A673 (cell line): Measurements from ENCODE around the gene CAPZB. TPM values are rescaled to one million over a fixed set of nuclear protein-coding genes. Genes with fewer than 3 reads are reported as not detected.

ENCODE experiments used
- BruUV-seq: library from RNA; stranded (reverse); fragments of 400-500 nt; replicated peaks from 2 replicates; lab custom pipeline; 2021; lab: Mats Ljungman, UMichigan
- CTCF ChIA-PET: fragments of 300-600 bp; sonication (Branson Sonifier 250); formaldehyde crosslinking; loops from one replicate; lab custom pipeline; 2022; ENCODE audit warnings: antibody characterized with exemption; lab: Charles Lee
- POLR2A ChIA-PET: fragments of 300-600 bp; sonication (Branson Sonifier 250); formaldehyde crosslinking; loops from one replicate; lab custom pipeline; 2022; ENCODE audit warnings: antibody characterized with exemption; ENCODE audit not compliant: low non-redundant PET; lab: Charles Lee
- DNase-seq: peaks from one replicate; pipeline ENCODE4 v3.0.0-alpha.2; 2015; ENCODE audit warnings: low spot score
- H3K27ac ChIP-seq: fragments of 200-600 bp; sonication (generic); 2 replicates; pipeline ENCODE4 v1.5.1; 2016; ENCODE audit warnings: mixed run types, low read depth, mild to moderate bottlenecking, mixed read lengths, antibody characterized with exemption, low read length; ENCODE audit not compliant: poor library complexity, severe bottlenecking
- H3K27me3 ChIP-seq: fragments of 200-600 bp; sonication (generic); replicated peaks from 2 replicates; pipeline ENCODE4 v1.6.1; 2017; ENCODE audit warnings: mixed run types, low read depth, mild to moderate bottlenecking, mixed read lengths, antibody characterized with exemption, low read length; ENCODE audit not compliant: insufficient read depth, poor library complexity
- H3K36me3 ChIP-seq: fragments of 200-600 bp; sonication (generic); 2 replicates; pipeline ENCODE4 v1.6.1; 2016; ENCODE audit warnings: mixed run types, mild to moderate bottlenecking, mixed read lengths, antibody characterized with exemption, low read length; ENCODE audit not compliant: insufficient read depth, poor library complexity, severe bottlenecking
- H3K4me1 ChIP-seq: fragments of 200-600 bp; sonication (generic); 2 replicates; pipeline ENCODE4 v1.6.1; 2017; ENCODE audit warnings: mixed run types, mild to moderate bottlenecking, mixed read lengths, antibody characterized with exemption, low read length; ENCODE audit not compliant: insufficient read depth, poor library complexity, severe bottlenecking
- H3K4me3 ChIP-seq: fragments of 200-600 bp; sonication (generic); 2 replicates; pipeline ENCODE4 v1.5.1; 2016; ENCODE audit warnings: low read depth, mixed run types, mild to moderate bottlenecking, mixed read lengths, low read length; ENCODE audit not compliant: poor library complexity, severe bottlenecking
- H3K9me3 ChIP-seq: fragments of 200-600 bp; sonication (generic); 2 replicates; pipeline ENCODE4 v1.6.1; 2016; ENCODE audit warnings: mixed run types, low read depth, mild to moderate bottlenecking, mixed read lengths, antibody characterized with exemption, low read length; ENCODE audit not compliant: poor library complexity, severe bottlenecking
- EZH2 ChIP-seq: fragments of 200-600 bp; sonication (generic); IDR thresholded peaks from 2 replicates; pipeline ENCODE4 v1.6.1; 2017; ENCODE audit warnings: borderline replicate concordance, low read depth, mild to moderate bottlenecking, mixed read lengths, antibody characterized with exemption, low read length; ENCODE audit not compliant: poor library complexity, severe bottlenecking
- intact Hi-C: fragments of 100-400 bp; cut with micrococcal nuclease; formaldehyde crosslinking; loops from one replicate; pipeline ENCODE4 v1.10.0; 2022; ENCODE audit not compliant: unreplicated experiment
- total RNA-seq: library from RNA; stranded (reverse); gene quantifications from 2 replicates; pipeline ENCODE4 v1.2.3, GENCODE V29; 2021
- TF ChIP-seq, protein P1 (sequence below): fragments of 300-800, 200-600 bp; sonication (generic); conservative IDR thresholded peaks from 2 replicates; pipeline ENCODE4 v1.5.1; 2017; ENCODE audit warnings: low read depth, mild to moderate bottlenecking, antibody characterized with exemption, low read length, moderate library complexity, mixed read lengths

CAPZB gene
- total RNA-seq, 1 experiment from 2014 or later, result 214 TPM

DNA sequence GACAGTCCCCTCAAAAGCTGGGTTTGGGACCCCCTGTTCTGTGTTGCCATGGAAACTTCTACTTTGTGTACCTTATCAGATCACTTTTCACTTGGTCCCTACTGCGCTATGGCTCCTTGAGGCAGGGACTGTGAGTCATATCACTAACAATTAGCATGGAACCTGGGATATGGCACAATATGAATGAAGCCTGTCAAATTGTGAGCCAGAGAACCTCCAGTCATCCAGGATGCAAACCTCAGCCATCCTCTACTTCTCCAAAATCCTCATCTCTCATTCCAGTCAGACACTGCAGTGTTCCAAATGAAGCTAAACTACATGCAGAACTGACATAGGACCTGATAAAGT lies 11.2 kb upstream of the CAPZB start:
- no peaks in the 10 kb centered on the region for H3K27me3 ChIP-seq
- H3K9me3 ChIP-seq, result no peaks in the 10 kb centered on the region
- H3K36me3 ChIP-seq, result no peaks in the 10 kb centered on the region
- H3K4me1 ChIP-seq, result no peaks in the 10 kb centered on the region
- no peak overlapping the region for H3K4me3 ChIP-seq
- no peak for TF ChIP-seq EZH2
- TF ChIP-seq, protein P1, sequence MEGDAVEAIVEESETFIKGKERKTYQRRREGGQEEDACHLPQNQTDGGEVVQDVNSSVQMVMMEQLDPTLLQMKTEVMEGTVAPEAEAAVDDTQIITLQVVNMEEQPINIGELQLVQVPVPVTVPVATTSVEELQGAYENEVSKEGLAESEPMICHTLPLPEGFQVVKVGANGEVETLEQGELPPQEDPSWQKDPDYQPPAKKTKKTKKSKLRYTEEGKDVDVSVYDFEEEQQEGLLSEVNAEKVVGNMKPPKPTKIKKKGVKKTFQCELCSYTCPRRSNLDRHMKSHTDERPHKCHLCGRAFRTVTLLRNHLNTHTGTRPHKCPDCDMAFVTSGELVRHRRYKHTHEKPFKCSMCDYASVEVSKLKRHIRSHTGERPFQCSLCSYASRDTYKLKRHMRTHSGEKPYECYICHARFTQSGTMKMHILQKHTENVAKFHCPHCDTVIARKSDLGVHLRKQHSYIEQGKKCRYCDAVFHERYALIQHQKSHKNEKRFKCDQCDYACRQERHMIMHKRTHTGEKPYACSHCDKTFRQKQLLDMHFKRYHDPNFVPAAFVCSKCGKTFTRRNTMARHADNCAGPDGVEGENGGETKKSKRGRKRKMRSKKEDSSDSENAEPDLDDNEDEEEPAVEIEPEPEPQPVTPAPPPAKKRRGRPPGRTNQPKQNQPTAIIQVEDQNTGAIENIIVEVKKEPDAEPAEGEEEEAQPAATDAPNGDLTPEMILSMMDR, result no peak
- ChIA-PET POLR2A (no interaction called here), CTCF (no interaction called here)
- no peak overlapping the region for H3K27ac ChIP-seq
- no TSS peak for BruUV-seq
- intact Hi-C loops, result no loop called here
- DNase-seq, result no peak

DNA sequence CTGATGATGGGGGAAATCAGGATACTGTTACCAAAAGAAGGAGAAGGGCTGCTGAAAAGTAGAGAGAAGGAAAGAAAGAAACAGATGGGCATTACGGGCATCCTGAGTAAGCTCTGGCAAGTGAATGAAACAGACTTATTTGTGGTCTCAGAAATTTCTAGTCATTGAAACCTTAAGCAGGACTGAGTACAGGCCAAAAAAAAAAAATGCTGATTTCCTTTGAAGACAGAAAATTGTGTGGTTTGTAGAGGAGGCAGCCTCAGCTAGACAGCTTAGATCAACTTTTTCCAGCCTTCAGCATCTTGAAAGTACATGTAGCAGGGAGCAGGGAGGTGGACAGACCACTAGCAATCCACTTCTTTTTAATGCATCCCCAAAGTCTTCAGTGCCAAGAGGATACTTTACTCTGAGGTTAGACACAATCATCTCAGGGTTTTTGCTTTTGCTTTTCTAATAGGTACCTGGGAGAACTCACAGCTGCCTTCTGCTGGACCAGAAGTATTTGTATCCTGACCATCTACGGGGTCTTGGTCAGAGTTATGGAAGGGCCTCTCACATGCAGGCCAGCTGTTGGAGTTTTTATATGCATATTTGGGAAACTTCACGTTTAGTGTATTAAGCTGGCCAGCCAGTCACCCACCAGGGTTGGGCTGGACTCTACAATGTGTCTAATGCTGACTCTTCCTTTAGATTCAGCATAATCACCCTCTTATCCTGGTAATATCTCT lies 10.6 kb upstream of the CAPZB start:
- CTCF ChIA-PET, result no interaction called here
- BruUV-seq, result no TSS peak
- Histone ChIP-seq H3K36me3 (no peaks in the 10 kb centered on the region), H3K4me1 (no peaks in the 10 kb centered on the region), H3K9me3 (no peaks in the 10 kb centered on the region), H3K4me3 (no peak overlapping the region), H3K27me3 (no peaks in the 10 kb centered on the region), H3K27ac (no peak overlapping the region)
- POLR2A ChIA-PET, result no interaction called here
- TF ChIP-seq, protein P1, result no peak
- no peak for TF ChIP-seq EZH2
- intact Hi-C loops, result no loop called here
- no peak for DNase-seq

DNA sequence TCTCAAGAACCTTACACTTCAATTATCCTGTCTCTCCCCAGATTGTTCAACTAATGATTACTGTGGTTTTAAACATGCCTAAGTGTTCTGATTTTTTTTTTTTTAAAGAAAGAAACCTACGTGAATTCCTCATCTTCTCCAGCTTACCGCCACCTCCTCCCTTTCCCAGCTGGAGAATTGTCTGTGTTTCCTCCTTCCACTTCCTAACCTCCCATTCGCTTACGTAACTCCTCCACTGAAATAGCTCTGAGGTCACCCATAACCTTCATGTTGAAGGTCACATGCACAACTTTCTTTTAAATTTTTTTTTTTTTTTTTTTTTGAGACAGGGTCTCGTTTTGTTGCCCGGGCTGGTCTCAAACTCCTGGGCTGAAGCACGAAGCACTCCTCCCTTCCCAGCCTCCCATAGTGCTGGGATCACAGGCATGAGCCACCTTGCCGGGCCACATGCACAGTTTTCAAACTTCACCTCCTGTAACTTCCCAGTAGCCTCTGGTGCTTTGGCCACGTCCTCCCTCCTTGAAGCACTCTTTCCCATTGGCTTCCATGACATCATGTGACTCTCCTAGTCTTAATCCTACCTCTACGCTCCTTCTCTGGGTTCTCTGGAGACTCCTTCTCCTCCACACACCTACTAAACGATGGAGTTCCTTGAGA lies 9.8 kb upstream of the CAPZB start:
- Histone ChIP-seq H3K4me3 (no peak overlapping the region), H3K27ac (no peak overlapping the region), H3K9me3 (no peaks in the 10 kb centered on the region), H3K36me3 (no peaks in the 10 kb centered on the region), H3K4me1 (no peaks in the 10 kb centered on the region), H3K27me3 (no peaks in the 10 kb centered on the region)
- intact Hi-C loops, result no loop called here
- TF ChIP-seq, protein P1, result no peak
- no peak for TF ChIP-seq EZH2
- BruUV-seq, result no TSS peak
- CTCF ChIA-PET, result interaction anchor here (0.7 kb wide), 1 partner anchor 23 kb away, joined by 5 read pairs; no protein-coding TSS in a partner anchor
- POLR2A ChIA-PET, result no interaction called here
- DNase-seq, result no peak
